ENCODE measurements around the gene HIVEP3.

HIVEP3 gene

DNA sequence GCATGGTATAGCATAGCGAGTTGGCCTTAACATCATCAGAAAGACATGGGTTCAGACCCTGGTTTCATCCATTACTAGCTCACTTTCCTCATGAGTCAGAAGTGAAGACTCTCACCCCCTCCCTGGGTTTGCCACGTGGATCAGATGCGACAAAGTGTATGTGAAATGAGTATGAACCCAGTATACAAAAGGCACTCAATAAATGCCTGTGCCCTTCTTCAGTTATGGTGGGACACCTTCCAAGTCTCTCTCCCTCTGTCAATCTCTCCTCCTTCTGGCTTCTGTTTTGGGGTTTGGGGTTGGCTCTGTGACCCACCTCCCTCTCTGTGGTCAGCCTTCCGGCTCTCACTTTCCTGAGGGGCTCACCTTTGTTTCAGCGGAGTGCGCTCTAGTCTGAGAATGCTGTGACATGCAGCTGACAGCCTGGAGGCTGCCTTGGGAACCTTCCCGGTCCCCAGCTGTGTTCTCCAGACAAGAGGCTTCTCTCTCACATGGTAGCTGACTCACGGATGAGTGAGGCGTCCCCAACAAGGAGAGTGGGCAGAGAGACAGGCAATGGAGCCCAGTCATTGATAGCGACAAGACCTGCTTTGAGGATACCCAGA is 279.3 kb downstream of the HIVEP3 start:
- TF ChIP-seq, protein P1, sequence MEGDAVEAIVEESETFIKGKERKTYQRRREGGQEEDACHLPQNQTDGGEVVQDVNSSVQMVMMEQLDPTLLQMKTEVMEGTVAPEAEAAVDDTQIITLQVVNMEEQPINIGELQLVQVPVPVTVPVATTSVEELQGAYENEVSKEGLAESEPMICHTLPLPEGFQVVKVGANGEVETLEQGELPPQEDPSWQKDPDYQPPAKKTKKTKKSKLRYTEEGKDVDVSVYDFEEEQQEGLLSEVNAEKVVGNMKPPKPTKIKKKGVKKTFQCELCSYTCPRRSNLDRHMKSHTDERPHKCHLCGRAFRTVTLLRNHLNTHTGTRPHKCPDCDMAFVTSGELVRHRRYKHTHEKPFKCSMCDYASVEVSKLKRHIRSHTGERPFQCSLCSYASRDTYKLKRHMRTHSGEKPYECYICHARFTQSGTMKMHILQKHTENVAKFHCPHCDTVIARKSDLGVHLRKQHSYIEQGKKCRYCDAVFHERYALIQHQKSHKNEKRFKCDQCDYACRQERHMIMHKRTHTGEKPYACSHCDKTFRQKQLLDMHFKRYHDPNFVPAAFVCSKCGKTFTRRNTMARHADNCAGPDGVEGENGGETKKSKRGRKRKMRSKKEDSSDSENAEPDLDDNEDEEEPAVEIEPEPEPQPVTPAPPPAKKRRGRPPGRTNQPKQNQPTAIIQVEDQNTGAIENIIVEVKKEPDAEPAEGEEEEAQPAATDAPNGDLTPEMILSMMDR (conservative IDR thresholded peaks at IDR 0.05; ENCODE audit: low read depth, low read length), result no peak
- H3K4me3 ChIP-seq (ENCODE audit: low read length), result no peak overlapping the region
- peak; percentile 6 for DNase-seq (ENCODE audit: low read depth)

DNA sequence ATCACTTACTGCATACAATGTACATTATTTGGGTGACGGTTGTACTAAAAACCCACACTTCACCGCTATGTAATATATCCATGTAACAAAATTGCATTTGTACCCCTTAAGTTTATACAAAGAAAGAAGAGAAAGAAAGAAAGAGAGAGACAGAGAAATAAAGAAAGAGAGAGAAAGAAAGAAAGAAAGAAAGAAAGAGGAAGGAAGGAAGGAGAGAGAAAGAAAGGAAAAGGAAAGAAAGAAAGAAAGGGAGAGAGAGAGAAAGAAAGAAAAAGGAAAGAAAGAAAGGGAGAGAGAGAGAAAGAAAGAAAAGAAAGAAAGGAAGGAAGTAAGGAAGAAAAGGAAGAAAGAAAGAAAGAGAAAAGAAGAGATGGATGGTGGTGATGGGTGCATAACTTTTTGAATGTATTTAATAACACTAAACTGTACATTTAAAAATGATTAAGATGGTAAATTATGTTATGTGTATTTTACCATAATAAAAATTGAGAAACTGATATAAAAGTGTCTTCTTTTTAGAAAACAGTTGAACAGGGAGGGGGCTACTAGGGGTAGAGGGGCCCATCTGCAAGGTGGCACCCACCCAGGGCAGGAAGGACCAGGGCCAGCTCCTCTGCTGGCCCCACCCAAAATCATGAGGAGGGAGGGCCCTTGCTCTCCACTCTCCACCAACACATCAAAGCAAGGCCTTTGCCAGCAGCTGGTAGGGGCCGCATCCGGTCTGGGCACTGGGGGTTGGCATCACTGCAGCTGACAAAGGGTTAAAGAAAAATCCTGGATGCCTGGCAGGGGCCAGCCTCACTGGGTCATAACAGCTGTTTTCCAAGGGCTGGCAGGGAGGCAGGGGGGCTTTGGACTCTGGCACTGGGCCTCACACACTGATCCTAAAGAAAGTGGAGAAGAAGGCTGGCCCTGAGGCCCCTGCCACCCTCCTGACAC is 280.4 kb downstream of the HIVEP3 start:
- TF ChIP-seq, protein P1 (conservative IDR thresholded peaks at IDR 0.05; ENCODE audit: low read depth, low read length), result no peak
- DNase-seq (ENCODE audit: low read depth), result no peak
- H3K4me3 ChIP-seq (ENCODE audit: low read length), result no peak overlapping the region

DNA sequence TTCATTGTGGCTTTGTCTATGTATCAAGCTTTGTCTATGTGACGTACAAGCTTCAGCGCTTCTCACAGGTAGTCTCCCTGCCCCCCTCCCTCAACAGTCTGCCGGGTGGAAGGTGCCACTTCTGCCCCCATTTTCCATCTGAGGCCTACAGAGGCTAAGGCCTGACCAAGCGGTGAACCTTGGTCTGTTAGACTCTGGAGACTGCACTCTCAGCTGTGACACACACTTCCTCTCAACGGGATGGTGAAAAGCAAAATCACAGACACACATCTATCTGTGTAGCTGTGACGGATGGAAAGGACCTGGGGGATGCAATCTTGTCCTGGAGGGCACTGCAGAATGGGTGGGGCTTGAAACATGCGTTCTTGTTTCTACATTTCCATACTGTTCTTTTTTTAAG is 281.4 kb downstream of the HIVEP3 start:
- no peak overlapping the region for H3K4me3 ChIP-seq (ENCODE audit: low read length)
- TF ChIP-seq, protein P1 (conservative IDR thresholded peaks at IDR 0.05; ENCODE audit: low read depth, low read length), result no peak
- no peak for DNase-seq (ENCODE audit: low read depth)

DNA sequence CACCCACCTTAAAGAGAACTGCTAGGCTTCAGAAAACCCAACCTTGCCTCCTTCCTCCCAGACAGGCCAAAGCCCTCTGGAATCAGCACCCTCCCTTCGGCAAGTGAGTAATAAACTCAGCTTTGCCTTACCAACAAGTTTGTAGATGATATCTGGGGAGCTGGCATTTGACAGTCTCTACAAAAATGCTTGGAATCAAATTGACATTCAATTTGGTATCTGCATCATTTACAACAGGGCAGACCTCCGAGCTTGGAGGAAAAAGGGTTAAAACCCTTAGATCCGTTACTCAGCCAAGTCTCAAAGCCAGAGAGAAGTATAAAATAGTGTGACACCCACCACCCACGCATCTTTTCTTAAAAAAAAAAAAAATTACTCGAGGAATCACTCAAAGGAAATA is 285.0 kb downstream of the HIVEP3 start:
- TF ChIP-seq, protein P1 (conservative IDR thresholded peaks at IDR 0.05; ENCODE audit: low read depth, low read length), result no peak
- no peak for DNase-seq (ENCODE audit: low read depth)
- no peak overlapping the region for H3K4me3 ChIP-seq (ENCODE audit: low read length)

DNA sequence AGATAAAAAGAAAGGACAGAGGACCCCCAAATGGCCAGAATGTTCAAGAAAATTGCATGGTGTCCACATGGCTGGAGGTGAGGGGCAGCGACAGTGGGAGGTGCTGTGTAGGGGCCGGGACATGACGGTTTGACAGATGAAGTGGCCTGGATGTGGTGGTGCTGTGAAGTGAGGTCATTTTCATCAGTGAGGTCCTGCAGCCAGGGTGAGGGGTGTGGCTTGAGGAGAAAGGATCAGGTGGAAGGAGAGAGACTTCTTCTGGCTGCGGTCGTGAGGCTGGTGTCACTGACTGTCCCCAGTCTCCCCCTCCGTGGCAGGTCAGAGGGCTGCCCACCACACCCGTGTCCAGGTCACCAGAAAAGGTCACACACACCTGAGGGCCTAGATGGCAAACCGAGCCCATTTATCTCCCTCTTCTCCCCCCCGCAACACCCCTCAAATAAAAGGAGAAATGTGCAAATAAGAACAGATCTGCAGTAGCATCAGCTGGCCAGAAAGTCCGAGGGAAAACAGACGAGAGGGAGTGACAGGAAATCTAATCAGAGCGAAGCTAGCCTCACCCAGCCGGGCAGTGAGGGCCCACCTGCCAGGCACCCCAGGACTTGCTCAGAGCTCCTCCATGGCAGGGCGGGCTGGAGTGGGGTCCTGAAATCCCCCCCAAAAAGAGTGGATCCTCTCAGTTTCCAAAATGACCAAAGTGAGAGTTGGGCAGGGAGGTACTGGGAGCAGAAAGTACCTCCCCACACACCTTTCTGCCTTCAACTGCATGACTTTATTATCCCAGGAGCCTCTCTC is 285.7 kb downstream of the HIVEP3 start:
- DNase-seq (ENCODE audit: low read depth), result no peak
- H3K4me3 ChIP-seq (ENCODE audit: low read length), result no peak overlapping the region
- TF ChIP-seq, protein P1 (conservative IDR thresholded peaks at IDR 0.05; ENCODE audit: low read depth, low read length), result no peak

GRCh38 chr1:41631971-41632370 is 286.8 kb downstream of the HIVEP3 start:
- TF ChIP-seq, protein P1 (conservative IDR thresholded peaks at IDR 0.05; ENCODE audit: low read depth, low read length), result no peak
- no peak overlapping the region for H3K4me3 ChIP-seq (ENCODE audit: low read length)
- no peak for DNase-seq (ENCODE audit: low read depth)

All from retinal pigment epithelial cell (primary cell).